Activated CD4-positive, alpha-beta T cell treated with anti-CD3 and anti-CD28 coated beads, Interleukin-2, amount 50 U/mL, for 16 hours (primary cell): Measurements from ENCODE around the gene MED28.

Source experiments
- DNase-seq: peaks from one replicate; pipeline ENCODE4 v3.0.0-alpha.2; 2020

MED28 gene

GRCh38 chr4:17667653-17668201 is 53.3 kb downstream of the MED28 start:
- no peak for DNase-seq

GRCh38 chr4:17670423-17670822 is 56.0 kb downstream of the MED28 start:
- no peak for DNase-seq

- DNase-seq = no peak
Measured at GRCh38 chr4:17680559-17681280, 66.3 kb downstream of the MED28 start.

GRCh38 chr4:17681281-17682221 is 67.1 kb downstream of the MED28 start:
- no peak for DNase-seq

- no peak for DNase-seq
Measured at GRCh38 chr4:17682222-17682566, 67.8 kb downstream of the MED28 start.
